HepG2 (cell line): ENCODE data around the gene STC2. TPM values are rescaled to one million over a fixed set of nuclear protein-coding genes. Genes with fewer than 3 reads are reported as not detected.
A peak's percentile ranks its signal among the peaks of the same experiment; 100 is the strongest.

Experiments used
- AKAP8 ChIP-seq: sonication (generic); formaldehyde crosslinking; IDR thresholded peaks from 2 replicates; pipeline ENCODE4 v1.5.1; 2020; ENCODE audit warnings: mild to moderate bottlenecking, missing genetic modification reagents
- ARHGAP35 ChIP-seq: sonication (generic); formaldehyde crosslinking; IDR thresholded peaks from 2 replicates; pipeline ENCODE4 v1.9.0; 2022; ENCODE audit warnings: mild to moderate bottlenecking, inconsistent platforms, moderate library complexity, missing genetic modification reagents, borderline replicate concordance
- BRD4 ChIP-seq: sonication (generic); formaldehyde crosslinking; IDR thresholded peaks from 2 replicates; pipeline ENCODE4 v1.4.0; 2020; ENCODE audit warnings: missing genetic modification reagents
- CENPX ChIP-seq: sonication (generic); formaldehyde crosslinking; IDR thresholded peaks from 2 replicates; pipeline ENCODE4 v1.9.0; 2021; ENCODE audit warnings: mild to moderate bottlenecking, missing genetic modification reagents, moderate library complexity
- GABPA ChIP-seq, 2 experiments: IDR thresholded peaks; 2 replicates each; pipeline ENCODE4 v1.6.1; 2011 to 2016; ENCODE audit warnings: low read depth in 2 of 2, low read length in 1 of 2, missing biosample characterization in 1 of 2, missing genetic modification characterization in 1 of 2
- GMEB2 ChIP-seq: IDR thresholded peaks from 2 replicates; pipeline ENCODE4 v1.6.1; 2016; ENCODE audit warnings: missing biosample characterization, missing genetic modification reagents, low read depth
- HIC2 ChIP-seq: sonication (generic); formaldehyde crosslinking; IDR thresholded peaks from 2 replicates; pipeline ENCODE4 v1.9.0; 2022; ENCODE audit warnings: low read depth, missing genetic modification reagents
- MAFK ChIP-seq, 2 experiments: IDR thresholded peaks in 1 of 2; conservative IDR thresholded peaks in 1 of 2; 2 replicates each; pipeline ENCODE4 v1.6.1; 2011; ENCODE audit warnings: improper control_type of control experiment in 2 of 2, low read length in 2 of 2
- NFIB ChIP-seq: sonication (generic); formaldehyde crosslinking; IDR thresholded peaks from 2 replicates; pipeline ENCODE4 v1.9.0; 2021; ENCODE audit warnings: missing genetic modification reagents, mild to moderate bottlenecking, borderline replicate concordance
- NR2F2 ChIP-seq: IDR thresholded peaks from 2 replicates; pipeline ENCODE4 v1.6.1; 2012; ENCODE audit warnings: low read depth, inconsistent platforms, borderline replicate concordance
- PHF5A ChIP-seq: IDR thresholded peaks from one replicate; pipeline ENCODE4 v1.6.1; 2018; ENCODE audit warnings: low read depth, missing genetic modification reagents; ENCODE audit not compliant: unreplicated experiment
- POGK ChIP-seq: sonication (generic); formaldehyde crosslinking; conservative IDR thresholded peaks from 2 replicates; pipeline ENCODE4 v1.8.0; 2022; ENCODE audit warnings: mild to moderate bottlenecking, moderate library complexity, missing genetic modification reagents
- SRSF1 ChIP-seq: fragments of 200-400 bp; formaldehyde crosslinking; optimal IDR thresholded peaks from 2 replicates; pipeline ENCODE3; 2017; ENCODE audit warnings: mild to moderate bottlenecking, low read depth, low read length, moderate library complexity
- U2AF2 ChIP-seq: fragments of 200-400 bp; formaldehyde crosslinking; IDR thresholded peaks from 2 replicates; pipeline ENCODE4 v1.6.1; 2017; ENCODE audit warnings: low read depth, mild to moderate bottlenecking, low read length
- ZFY ChIP-seq: sonication (generic); formaldehyde crosslinking; IDR thresholded peaks from 2 replicates; pipeline ENCODE4 v1.4.0; 2020; ENCODE audit warnings: missing genetic modification reagents
- ZHX1 ChIP-seq: sonication (generic); formaldehyde crosslinking; IDR thresholded peaks from 2 replicates; pipeline ENCODE4 v1.8.1; 2022; ENCODE audit warnings: low read depth, mild to moderate bottlenecking, missing genetic modification reagents
- ZNF225 ChIP-seq: sonication (generic); formaldehyde crosslinking; IDR thresholded peaks from 2 replicates; pipeline ENCODE4 v1.4.0; 2020; ENCODE audit warnings: mild to moderate bottlenecking, missing genetic modification reagents
- ZNF350 ChIP-seq: sonication (generic); formaldehyde crosslinking; IDR thresholded peaks from 2 replicates; pipeline ENCODE4 v1.4.0; 2020; ENCODE audit warnings: mild to moderate bottlenecking, low read depth, missing genetic modification reagents, borderline replicate concordance
- ZNF790 ChIP-seq: sonication (generic); formaldehyde crosslinking; IDR thresholded peaks from 2 replicates; pipeline ENCODE4 v1.8.0; 2022; ENCODE audit warnings: missing genetic modification reagents, mild to moderate bottlenecking, borderline replicate concordance
- polyA plus RNA-seq, 8 experiments: library from polyadenylated mRNA; depleted of rRNA in 3 of 8; stranded (reverse) in 7 of 8; unstranded in 1 of 8; fragments of >200 nt; fragmentation: Illumina TruSeq in 4 of 8; extraction: Trizol in 4 of 8; gene quantifications; 2 replicates each; pipeline versions ENCODE4 v1.2.1 to v1.2.3, GENCODE V29; 2011 to 2016; ENCODE audit warnings: low read depth in 4 of 8, missing spikeins in 1 of 8, mixed read lengths in 1 of 8; ENCODE audit not compliant: insufficient read depth in 1 of 8
- total RNA-seq, 5 experiments: library from RNA; depleted of rRNA; stranded (reverse); fragments of >200 nt; fragmentation: Illumina TruSeq; extraction: Trizol; gene quantifications; 2 replicates each; pipeline ENCODE4 v1.2.3, GENCODE V29; 2016; ENCODE audit warnings: low read depth in 1 of 5

Gene STC2
- total and polyA plus RNA-seq, 2 of the 13 experiments (the other 11 are each of a cell fraction or from before 2014, with no cell fraction given) = 27.1 to 69.2 TPM

GRCh38 chr5:173327084-173327947, 898 bp downstream of the STC2 start (continued):
- TF ChIP-seq ARHGAP35 (no peak), ZNF225 (CRISPR knock-in tag) (no peak), GABPA (IDR thresholded peaks at IDR 0.05; ENCODE audit: low read depth, low read length) (no peak), GABPA (CRISPR knock-in tag; IDR thresholded peaks at IDR 0.05; ENCODE audit: low read depth) (no peak), PHF5A (CRISPR knock-in tag) (no peak), AKAP8 (CRISPR knock-in tag) (0 out of 2 replicates have a peak, but pooled peaks have one; percentile 57), HIC2 (CRISPR knock-in tag) (no peak), POGK (CRISPR knock-in tag) (no peak; the same call in 1 of the 2 replicates), ZHX1 (CRISPR knock-in tag) (peak; percentile 44; the same call in 1 of the 2 replicates), ZNF350 (CRISPR knock-in tag) (no peak), ZNF790 (CRISPR knock-in tag) (0 out of 2 replicates have a peak, but pooled peaks have one; percentile 24), BRD4 (CRISPR knock-in tag) (peak; percentile 34; the same call in 1 of the 2 replicates), ZFY (CRISPR knock-in tag) (no peak; the same call in none of the 2 replicates), MAFK (conservative IDR thresholded peaks at IDR 0.05 in 1 of 2, IDR thresholded peaks at IDR 0.05 in 1 of 2; ENCODE audit: low read length in 2 of 2) (no peak), CENPX (no peak), SRSF1 (no peak), U2AF2 (no peak), NR2F2 (no peak), NFIB (CRISPR knock-in tag) (no peak), GMEB2 (CRISPR knock-in tag) (no peak)
